ENCODE measurements around the gene LRRC28.
A peak's percentile ranks its signal among the peaks of the same experiment; 100 is the strongest.
"Not testable (repeated sequence)": the region's sequence is repeated elsewhere in the genome, so short reads cannot be mapped to it uniquely, and the experiment has no call there.

The LRRC28 gene

DNA sequence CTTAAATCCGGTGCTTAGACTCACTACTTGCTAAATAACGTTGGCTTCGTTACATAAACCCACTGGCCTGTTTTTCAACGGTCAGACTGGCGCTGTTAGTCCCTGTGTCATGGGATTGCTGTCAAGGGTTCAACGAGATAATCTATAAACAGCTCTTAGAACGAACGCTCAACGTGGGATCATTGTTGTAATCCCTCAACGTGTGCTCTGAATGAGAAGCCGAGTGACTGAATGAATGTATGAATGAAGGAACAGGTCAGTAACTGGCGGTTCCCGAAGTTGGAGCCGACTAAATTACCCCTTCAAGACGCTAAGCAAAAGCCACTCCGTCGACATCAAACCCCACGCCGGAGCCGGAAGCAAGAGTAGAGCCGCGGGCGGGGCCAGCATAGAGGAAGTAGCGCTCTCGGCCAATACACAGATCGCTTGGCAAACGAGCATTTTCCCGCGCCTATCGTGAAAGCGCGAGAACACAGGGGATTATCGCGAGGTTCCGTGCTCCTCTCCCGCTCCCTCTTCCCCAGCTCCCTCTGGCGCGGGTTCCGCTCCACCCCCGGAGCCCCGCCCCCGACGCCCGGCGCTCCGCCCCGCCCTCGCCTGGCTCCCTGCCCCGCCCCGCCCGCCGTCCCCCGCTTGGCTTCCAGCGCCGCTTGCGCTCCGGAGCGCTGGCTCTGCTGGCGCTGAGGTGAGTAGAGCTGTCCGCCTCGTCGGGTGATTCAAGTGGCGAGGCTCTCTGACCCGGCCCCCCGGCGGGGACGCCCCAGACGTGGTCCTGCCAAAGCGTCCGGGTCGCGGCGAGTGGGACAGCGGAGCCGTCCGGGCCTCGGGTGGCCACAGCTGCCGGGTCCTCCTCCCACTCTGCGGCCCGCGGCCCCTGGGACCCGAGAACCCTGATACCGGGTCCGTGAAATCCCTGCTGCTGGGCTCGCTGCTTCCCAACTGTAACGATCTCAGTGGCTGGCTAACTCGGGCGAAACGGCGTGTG, at the start of gene LRRC28:
LRRC28 (plus strand) TSS at position 625 of the 985 bp plus-strand sequence. CDS start 4,477 bp downstream, outside the sequence.
- peak; percentile 98 for DNase-seq

DNA sequence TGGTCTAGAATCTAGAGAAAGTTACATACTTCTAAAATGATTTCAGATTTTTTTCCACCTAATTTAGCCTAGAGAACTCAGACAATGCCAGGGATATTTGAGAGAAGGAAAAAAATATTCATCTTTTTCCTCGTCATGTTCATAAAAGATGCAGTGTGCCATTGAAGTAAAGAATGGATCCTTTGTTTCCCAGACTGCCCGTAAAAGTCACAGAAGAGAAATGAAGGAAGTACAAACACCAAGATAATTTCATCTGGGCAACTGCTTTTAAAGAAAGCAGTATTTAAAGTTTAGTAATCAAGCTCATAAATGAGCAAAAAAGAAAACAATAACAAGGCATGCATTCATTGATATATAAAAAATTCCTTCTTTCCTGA, 49.1 kb upstream of the LRRC28 start:
- DNase-seq, result no peak

DNA sequence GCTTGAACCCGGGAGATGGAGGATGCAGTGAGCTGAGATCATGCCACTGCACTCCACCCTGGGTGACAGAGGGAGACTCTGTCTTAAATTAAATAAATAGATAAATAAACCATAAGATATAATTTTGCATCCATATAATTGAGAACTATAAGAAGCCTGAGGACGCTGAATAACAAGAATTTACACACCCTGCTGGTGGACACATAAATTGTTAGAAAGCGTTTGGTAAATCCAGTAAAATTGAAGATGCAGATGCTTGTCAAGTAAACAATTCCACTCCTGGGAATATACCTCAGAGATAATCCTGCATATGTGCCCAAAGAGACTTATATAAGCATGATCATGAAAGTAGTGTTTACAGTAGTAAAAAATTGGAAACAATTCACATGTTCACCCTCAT, 43.6 kb upstream of the LRRC28 start:
- DNase-seq, result no peak

DNA sequence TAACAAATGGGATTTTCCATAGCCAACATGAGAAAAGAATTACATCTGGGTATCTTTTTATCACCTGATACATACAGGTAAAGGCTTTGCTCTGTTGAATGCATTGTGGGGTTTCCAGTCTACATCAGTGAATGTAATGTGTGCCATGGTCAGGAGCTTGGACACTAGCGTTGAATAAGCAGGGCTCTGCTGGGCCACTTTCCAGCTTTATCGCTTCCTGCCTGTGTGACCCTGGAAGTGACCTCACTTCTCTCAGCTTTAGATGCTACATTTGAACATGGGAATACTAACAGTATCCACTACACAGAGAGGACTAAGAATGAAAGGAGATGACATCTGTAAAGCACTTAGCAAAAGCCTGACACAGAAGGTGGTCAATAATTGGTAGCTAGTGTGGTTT, 42.0 kb upstream of the LRRC28 start:
- DNase-seq, result no peak

DNA sequence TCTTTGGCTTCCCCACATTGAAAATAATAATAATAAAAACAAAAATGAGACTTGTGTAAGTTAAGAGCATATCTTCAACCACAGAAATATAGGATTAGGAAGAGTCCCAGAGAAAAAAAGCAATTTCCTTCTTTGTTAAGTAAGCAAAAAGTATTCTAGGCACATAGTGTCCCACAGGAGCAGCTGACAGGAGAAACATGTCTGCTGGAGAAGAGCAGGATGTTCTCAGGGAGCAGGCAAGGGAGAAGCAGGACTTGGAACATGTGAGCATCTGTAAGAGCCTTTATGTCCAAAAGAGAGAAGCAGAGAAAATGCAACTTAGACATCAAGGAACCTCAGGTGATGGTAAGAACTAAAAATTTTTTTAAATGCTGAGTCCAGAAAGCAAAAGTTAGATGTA, 40.9 kb upstream of the LRRC28 start:
- DNase-seq, result no peak

DNA sequence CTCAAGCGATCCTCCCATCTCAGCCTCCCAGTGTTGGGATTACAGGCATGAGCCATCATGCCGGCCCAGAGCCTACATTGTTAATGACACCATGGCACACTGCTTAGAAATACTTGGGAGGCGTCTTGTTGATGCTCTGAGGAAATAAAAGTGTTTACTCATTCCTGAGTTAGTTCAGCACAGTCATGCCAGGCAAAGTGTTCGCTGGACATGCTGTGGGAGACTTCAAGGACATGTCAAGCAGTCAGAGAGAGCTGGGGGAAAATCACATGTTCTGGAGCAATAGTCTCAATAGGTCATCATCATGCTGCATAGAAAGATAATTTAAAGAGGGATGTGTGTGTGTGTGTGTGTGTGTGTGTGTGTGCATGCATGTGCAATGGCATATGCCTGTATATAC, 39.4 kb upstream of the LRRC28 start:
- no peak for DNase-seq

DNA sequence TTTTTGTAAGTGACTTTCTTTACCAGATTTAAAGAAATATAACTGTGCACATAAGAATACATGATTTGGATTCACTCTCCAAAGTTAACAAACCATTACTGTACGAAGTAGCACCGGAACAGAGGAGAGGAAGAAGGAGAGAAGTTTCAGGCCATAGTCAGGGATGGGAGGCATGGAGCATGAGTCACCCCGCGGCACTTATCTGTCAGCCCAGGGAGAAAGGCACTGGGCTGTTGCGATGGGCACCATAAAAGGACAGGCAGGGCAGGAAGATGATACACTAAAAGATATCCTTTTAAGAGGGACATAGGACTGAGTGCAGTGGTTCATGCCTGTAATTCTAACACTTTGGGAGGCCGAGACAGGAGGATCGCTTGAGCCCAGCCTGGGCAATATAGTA, 38.9 kb upstream of the LRRC28 start:
- no peak for DNase-seq

DNA sequence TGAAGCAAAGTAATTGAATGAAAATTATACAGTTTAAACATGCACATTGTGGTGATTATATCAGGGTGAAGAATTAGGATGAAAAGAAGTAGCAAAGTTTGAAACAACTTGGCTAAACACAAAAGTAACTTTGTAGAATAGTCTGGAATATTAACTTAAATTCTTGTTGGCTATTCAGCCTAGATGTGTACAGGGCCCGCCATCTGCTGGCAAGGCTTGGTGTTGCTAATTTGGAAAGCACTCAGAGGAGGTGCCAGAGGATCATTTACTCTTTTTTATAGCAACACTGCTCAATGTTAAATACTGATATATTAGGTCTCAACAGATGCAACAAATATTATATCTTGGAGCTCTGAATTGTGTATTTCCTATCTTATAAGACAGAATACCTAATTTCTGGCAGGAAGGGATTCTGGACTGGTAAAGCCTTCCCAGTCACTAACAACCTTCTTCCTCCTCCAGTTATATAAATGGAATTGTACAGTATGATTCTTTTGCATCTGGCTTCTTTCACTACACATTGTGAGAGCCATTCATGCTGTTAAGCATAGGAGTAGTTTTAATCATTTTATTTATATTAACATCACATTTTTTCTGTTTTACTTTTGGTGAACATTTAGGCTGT, 38.0 kb upstream of the LRRC28 start:
- peak; percentile 31 for DNase-seq

DNA sequence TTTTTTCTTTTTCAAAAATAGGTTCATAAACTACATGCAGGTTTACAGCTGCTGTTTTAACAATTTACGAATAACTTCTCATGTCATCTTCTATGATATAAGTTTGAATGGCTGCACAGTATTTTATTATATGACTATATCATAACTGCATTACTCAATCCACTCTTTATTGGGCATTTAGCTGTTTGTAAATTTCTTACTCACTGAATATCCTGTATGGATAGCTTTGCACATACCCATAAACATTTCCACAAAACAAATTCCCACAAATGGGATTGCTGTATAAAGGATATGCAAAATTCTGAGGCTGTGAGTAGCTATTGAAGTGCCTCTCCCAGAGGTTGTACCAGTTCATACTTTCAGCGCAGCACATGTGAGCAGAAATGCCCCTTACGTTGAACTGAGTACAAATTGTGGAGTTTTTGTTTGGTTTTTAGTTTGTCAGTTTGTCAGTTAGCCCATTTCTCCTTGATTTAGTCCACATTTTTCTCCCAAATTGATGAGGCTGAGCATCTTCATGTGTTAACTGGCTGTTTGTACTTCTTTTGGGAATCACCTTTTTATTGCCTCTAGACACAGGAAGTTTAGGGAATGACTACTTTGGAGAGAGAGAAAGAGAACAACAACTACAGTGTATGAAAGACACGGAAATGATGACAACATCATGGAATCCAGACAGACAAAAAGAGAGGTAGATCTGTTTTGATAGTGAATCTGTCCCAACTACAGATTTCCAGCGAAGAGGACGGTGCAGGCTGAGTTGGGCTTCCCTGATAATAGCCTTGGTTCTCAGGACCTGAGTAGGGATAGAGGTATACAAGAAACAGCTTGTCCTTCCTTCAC, 26.7 kb upstream of the LRRC28 start:
- DNase-seq, result no peak

DNA sequence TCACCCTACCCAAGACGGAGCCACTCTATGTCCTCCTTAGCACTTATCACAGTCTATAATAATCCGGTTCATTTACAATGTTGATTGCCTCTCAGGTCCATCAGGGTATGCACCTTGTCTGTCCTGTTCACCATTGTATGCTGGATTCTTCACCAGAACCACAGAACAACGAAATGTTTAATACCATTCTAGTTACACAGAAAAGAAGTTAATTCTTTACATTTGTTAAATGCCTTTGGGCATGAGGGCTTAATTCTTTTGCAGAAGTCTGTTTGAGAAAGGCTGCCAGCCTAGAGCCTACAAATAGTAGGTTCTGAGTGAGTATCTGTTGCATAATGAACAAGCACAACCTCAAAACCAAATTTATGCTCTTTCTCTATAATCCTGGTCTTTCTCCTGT, 24.5 kb upstream of the LRRC28 start:
- DNase-seq, result no peak

DNA sequence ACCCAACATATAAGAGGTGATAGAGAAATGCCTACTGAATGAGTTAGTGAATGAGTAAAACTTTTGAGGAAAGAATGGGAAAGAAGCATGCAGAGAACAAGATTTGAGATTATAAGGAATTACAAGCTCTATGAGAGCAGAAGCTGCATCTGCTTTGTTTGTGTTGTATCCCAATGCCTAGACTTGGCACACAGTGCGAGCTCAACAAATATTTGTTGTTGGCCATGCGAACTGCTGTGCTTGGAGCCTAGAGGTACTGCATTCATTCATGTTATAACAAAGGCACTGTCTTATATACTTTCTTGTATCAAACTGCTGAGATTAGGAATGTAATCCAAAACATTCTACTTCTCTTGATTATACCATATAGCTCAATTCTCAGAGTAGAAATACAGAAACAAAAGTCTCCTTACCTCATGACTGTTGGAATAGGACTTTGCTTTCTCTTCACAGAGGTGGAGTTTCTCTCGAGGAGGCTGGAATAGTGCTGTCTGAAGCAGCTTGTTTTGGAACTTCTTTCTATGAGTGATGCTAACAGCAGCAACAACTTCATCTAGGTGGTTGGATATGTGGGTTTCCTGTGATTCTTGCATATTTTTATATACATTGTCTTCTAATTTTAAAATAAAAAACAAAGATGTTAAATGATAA, 23.0 kb upstream of the LRRC28 start:
- no peak for DNase-seq

DNA sequence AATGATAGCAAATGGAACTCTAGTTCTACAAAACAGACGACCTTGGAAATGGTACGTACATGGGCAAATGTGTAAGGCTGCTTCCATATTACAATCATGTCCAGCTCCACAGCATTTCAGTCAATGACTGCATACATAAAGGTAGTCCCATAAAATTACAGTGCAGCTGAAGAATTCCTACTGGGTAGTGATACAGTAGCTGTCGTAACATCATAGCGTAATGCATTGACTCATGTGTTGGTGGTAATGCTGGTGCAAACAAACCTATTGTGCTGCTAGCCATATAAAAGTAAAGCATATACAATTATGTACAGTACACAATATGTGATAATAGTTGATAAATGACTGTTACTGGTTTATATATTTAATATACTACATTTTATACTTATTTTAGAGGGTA, 20.4 kb upstream of the LRRC28 start:
- DNase-seq, result no peak

DNA sequence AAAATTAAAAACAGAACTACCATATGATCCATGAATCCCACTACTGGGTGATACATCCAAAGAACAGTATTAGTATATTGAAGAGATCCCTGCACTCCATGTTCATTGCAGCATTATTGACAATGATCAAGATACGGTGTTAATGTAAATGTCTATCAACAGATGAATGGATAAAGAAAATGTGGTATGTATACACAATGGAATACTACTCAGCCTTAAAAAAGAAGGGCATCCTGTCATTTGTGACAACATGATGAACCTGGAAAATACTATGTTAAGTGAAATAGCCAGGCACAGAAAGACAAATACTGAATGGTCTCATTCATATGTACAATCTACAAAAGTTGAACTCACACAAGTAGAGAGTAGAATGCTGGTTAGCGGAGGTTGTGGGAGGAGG, 18.5 kb upstream of the LRRC28 start:
- no peak for DNase-seq

DNA sequence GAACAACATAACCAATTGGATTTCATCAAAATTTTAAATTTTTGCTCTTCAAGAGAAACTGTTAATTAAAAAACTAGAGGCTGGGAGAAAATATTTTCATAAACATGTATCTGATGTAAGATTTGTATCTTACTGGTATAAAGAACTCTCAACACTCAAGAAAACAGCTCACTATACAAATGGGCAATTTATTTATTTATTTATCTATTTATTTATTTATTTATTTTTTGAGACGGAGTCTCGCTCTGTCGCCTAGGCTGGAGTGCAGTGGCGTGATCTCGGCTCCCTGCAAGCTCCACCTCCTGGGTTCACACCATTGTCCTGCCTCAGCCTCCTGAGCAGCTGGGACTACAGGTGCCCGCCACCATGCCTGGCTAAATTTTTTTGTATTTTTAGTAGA, 17.1 kb upstream of the LRRC28 start:
- not testable (repeated sequence) for DNase-seq

DNA sequence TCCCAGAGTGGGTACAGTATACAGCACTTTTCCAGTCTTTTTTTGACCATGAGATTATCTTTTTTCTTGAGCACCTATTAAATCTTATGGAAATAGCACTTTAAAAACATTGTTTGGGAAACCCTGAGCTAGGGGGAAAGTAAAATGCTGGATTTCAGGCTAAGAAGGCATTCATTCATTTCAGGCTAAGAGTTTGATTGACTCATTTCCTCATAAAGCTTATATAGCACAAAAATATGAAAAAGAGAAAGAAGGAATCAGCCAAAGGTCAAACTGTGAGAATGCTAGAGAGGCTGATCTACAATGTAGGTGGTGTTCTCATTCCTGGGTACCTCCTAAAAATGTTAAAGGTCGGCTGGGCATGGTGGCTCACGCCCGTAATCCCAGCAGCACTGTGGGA, 12.4 kb upstream of the LRRC28 start:
- no peak for DNase-seq

DNA sequence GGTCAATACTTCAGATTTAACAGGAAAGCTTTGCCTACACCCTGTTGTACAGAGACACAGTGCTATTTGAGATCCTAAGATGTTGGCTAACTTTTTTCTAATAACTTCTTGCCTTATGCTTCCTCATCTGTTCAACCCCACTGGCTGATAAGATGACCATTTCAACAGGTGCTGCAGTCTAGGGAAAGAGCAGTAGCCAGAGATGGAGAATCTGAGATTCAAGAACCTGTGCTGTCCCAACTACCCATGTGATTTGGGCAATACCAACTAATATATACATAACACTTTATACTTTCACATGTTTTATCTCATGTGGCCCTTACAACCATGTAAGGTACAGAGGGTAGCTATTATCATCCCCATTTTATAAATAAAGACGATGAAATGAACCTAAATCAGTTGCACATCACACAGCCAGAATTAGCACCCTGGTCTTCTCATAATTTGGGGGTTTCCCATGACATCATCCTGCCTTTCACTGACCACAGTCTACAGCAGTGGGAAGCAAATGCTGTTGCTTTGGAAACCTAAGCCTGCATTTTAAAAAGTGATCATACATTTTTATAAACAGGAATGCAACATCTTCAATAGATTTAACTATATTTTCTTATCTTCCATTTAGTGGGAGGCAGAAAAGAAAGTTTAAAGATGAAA, 11.6 kb upstream of the LRRC28 start:
- no peak for DNase-seq

DNA sequence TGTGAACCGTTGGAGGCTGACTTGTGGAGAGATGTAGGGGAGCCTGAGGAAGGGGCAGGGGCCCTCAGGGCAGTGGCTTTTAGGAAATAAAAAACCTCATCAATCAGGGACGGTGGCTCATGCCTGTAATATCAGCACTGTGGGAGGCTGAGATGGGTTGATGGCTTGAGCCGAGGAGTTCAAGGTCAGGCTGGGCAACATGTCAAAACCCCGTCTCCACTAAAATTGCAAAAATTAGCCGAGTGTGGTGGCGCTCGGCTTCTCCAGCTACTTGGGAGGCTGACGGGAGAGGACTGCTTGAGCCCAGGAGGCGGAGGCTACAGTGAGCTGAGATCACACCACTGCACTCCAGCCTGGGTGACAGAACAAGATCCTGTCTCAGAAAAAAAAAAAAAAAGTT, 9.5 kb upstream of the LRRC28 start:
- DNase-seq, result no peak

DNA sequence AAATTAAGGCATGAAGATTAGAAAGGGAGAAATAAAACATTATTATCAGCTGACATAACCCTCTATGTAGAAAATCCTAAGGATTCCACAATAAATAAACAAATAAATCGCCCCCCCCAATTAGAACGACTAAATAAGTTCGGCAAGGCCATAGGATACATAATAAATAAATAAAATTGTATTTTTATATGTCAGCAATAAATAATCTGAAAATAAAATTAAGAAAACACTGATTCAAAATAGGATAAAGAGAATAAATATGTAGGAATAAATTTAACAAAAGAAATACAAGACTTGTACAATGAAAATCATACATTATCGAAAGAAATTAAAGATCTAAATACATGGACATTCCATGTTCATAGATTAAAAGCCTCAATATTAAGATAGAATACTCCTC, 7.0 kb upstream of the LRRC28 start:
- DNase-seq, result no peak

DNA sequence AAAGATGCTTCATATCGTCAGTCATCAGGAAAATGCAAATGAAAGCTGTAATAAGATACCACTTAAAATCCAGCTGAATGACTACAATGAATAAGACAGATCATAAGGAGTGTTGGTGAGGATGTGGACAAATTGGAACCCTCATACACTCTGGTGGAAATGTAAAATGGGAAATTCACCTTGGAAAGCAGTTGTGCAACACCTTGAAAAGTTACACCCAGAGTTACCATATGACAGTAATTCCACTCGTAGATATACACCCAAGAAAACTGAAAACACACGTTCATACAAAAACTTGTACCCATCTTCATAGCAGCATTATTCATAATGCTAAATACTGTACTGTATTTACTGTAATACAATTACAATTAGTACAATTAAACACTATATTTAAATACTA, 4.2 kb upstream of the LRRC28 start:
- no peak for DNase-seq

DNA sequence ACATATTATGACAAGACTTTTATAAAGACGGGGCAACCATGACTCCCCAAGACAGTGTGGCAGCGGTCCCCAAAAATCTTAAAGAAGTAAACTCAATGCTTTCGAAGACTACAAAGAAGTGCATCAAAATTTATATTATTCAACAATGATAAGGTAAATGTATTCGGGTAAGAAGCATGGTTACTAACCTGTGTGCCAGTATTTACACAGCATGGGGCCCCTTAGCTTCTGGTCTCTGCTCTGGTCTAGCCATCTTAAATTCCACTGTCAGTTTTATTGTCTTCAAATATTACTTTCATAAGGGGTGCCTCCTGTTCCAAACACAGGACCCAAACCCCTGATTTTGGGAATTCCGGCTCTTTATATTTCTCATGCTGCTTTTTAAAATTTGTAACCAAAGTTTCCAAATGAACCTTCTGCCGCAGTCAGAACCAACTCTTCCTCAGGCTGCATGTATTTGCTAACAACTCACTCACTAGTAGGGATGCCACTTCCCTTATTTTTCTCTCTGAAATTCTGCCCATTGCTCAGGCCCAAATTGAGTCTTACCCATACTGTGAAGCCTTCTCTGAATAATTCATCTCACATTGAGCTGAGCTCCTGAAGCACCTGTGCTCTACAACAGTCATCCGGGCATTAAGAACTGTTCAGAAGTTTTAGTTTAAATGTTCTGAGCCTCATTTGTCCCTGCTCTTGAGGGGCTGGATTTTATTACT, 3.1 kb upstream of the LRRC28 start:
- DNase-seq, result no peak

DNA sequence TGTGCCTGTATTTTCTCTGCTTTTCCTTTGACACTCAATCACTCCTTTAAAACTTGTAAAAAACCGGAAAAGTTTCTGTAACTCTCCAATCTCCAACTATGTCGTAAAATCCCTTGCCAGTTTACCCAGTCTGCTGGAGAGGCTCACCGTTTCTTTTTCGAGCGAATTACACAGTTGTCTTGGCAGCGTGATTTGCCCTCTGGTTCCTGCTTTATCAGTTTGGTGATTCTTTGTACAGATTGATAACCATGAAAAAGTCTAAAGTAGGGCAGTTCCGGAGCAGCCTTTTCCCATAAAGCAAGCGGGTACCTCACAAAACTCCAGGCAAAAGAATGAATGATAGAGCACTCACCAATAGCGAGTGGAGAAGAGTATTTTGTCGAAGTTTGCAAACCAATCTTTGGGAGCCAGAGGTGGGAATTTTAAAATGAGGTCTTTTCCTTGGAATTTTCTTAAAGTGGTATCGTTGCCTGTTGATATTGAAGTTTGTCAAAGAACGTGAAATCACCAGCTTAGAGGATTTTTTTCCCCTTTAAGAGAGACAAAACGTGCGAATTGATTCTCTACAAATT, 1.9 kb upstream of the LRRC28 start, which contains the start of gene TTC23:
TTC23 (minus strand) TSS at position 312 of the 572 bp plus-strand sequence. CDS start 20,869 bp downstream, outside the sequence.
- peak; percentile 56 for DNase-seq

Measured in retina (tissue), 1 donor.